Duodenal mucosa (tissue), 2 donors: ENCODE data around the gene RAB18.

ENCODE experiments used
- H3K27ac ChIP-seq: one replicate; pipeline ENCODE4 v1.7.0; 2013; ENCODE audit warnings: low read depth, low read length
- H3K27me3 ChIP-seq, 2 donors: one replicate each; pipeline ENCODE4 v1.7.0; 2013; ENCODE audit warnings: low read length in 2 of 2, control low read depth in 1 of 2; ENCODE audit not compliant: insufficient read depth in 2 of 2, control insufficient read depth in 1 of 2
- H3K36me3 ChIP-seq, 2 donors: one replicate each; pipeline ENCODE4 v1.7.0; 2013; ENCODE audit warnings: low read length in 2 of 2, control low read depth in 1 of 2; ENCODE audit not compliant: insufficient read depth in 2 of 2, control insufficient read depth in 1 of 2
- H3K4me1 ChIP-seq, 2 donors: one replicate each; pipeline ENCODE4 v1.7.0; 2013; ENCODE audit warnings: low read length in 2 of 2, control low read depth in 1 of 2; ENCODE audit not compliant: insufficient read depth in 2 of 2, control insufficient read depth in 1 of 2
- H3K4me3 ChIP-seq, 2 donors: one replicate each; pipeline ENCODE4 v1.7.0; 2013; ENCODE audit warnings: low read length in 2 of 2, low read depth in 1 of 2
- H3K9ac ChIP-seq, 2 donors: one replicate each; pipeline ENCODE4 v1.7.0; 2013; ENCODE audit warnings: low read length in 2 of 2, low read depth in 1 of 2
- H3K9me3 ChIP-seq, 2 donors: one replicate each; pipeline ENCODE4 v1.7.0; 2013; ENCODE audit warnings: low read length in 2 of 2, control low read depth in 1 of 2; ENCODE audit not compliant: control insufficient read depth in 1 of 2

The RAB18 gene

GRCh38 chr10:27541796-27542729 is 38.0 kb downstream of the RAB18 start:
- Histone ChIP-seq H3K4me3 (no peak overlapping the region), H3K9me3 (no peaks in the 10 kb centered on the region), H3K27ac (no peak overlapping the region), H3K4me1 (no peaks in the 10 kb centered on the region), H3K27me3 (no peaks in the 10 kb centered on the region), H3K9ac (no peak overlapping the region), H3K36me3 (peaks cover 7 to 12% of the 10 kb centered on the region in 2 donors)

GRCh38 chr10:27542812-27543211 is 38.7 kb downstream of the RAB18 start:
- no peaks in the 10 kb centered on the region for H3K4me1 ChIP-seq
- peaks cover 5 to 9% of the 10 kb centered on the region in 2 donors for H3K36me3 ChIP-seq
- no peak overlapping the region for H3K27ac ChIP-seq
- no peak overlapping the region for H3K9ac ChIP-seq
- H3K4me3 ChIP-seq: no peak overlapping the region
- no peaks in the 10 kb centered on the region for H3K27me3 ChIP-seq
- H3K9me3 ChIP-seq: no peaks in the 10 kb centered on the region

DNA sequence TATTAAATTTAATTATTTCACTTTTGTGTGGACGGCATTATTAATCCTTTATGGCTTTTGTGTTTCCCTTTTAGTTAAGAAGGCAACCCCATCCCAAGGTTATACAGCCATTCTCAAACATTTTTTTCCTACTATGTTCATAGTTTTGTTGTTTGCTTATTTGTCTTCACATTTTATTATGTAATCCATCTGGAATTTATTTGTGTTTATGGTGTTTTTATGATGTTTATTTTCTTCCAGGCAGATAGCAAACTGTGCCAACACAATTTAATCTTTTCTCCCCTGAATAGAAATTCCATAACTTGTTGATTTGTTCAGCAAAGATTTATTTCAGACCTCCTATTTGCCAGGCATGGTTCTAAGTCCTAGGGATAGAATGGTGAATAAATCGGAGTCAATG is 42.9 kb downstream of the RAB18 start:
- Histone ChIP-seq H3K4me1 (no peaks in the 10 kb centered on the region), H3K9ac (no peak overlapping the region), H3K27ac (no peak overlapping the region), H3K36me3 (no peaks in the 10 kb centered on the region), H3K27me3 (no peaks in the 10 kb centered on the region), H3K9me3 (no peaks in the 10 kb centered on the region), H3K4me3 (no peak overlapping the region)

DNA sequence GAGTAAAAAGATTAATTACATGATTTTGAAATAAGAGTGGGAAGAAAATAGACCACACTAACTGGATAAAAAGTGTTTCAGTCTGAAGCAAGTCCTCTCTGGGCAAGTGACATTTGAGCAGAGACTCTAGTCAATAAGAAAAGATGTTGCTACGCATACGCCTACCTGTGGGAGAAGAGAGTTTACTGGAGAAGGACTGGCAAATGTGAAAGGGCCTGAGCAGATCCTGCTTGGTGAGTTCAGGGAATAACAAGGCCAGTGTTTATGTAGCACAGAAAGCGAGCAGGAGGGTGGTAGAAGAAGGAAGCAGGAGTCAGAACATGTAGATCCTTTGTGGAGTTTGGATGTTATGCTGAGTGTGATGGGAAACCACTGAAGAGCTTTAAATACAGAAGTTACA is 43.4 kb downstream of the RAB18 start:
- Histone ChIP-seq H3K4me3 (no peak overlapping the region), H3K36me3 (no peaks in the 10 kb centered on the region), H3K27me3 (no peaks in the 10 kb centered on the region), H3K9me3 (no peaks in the 10 kb centered on the region), H3K9ac (no peak overlapping the region), H3K4me1 (no peaks in the 10 kb centered on the region), H3K27ac (no peak overlapping the region)

GRCh38 chr10:27550823-27551222 is 46.7 kb downstream of the RAB18 start:
- Histone ChIP-seq H3K36me3 (no peaks in the 10 kb centered on the region), H3K9me3 (no peaks in the 10 kb centered on the region)

DNA sequence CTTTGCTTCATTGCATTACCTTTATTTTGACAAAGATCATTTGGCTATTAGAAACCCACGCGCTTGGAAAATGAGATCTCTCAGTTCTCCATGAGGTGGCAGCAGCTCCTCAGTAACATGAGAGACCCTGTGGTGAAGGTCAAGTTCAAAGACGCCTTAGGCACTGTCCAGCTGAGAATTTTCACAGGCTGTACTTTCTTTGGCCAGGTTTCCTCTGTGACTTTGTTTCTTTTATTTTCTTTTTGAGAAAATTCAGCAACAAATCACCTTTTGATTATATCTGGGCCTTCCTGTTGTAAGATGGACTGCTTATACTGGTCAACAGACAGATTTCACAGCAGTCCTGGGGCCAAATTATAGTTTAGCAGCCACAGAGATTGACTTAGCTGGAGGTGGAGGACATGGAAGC is 54.5 kb downstream of the RAB18 start:
- H3K9me3 ChIP-seq: no peaks in the 10 kb centered on the region
- H3K27me3 ChIP-seq: no peaks in the 10 kb centered on the region
- H3K4me1 ChIP-seq: no peaks in the 10 kb centered on the region
- H3K9ac ChIP-seq: no peak overlapping the region
- H3K4me3 ChIP-seq: no peak overlapping the region
- H3K36me3 ChIP-seq: no peaks in the 10 kb centered on the region
- no peak overlapping the region for H3K27ac ChIP-seq

More at GRCh38 chr10:27550823-27551222, 46.7 kb downstream of the RAB18 start:
- Histone ChIP-seq H3K9ac (no peak overlapping the region), H3K27ac (no peak overlapping the region), H3K4me1 (no peaks in the 10 kb centered on the region), H3K27me3 (no peaks in the 10 kb centered on the region), H3K4me3 (no peak overlapping the region)

GRCh38 chr10:27561334-27561733 is 57.2 kb downstream of the RAB18 start:
- no peak overlapping the region for H3K4me3 ChIP-seq
- no peak overlapping the region for H3K27ac ChIP-seq
- H3K9me3 ChIP-seq: no peaks in the 10 kb centered on the region
- H3K27me3 ChIP-seq: no peaks in the 10 kb centered on the region
- H3K36me3 ChIP-seq: no peaks in the 10 kb centered on the region
- no peaks in the 10 kb centered on the region for H3K4me1 ChIP-seq
- H3K9ac ChIP-seq: no peak overlapping the region

DNA sequence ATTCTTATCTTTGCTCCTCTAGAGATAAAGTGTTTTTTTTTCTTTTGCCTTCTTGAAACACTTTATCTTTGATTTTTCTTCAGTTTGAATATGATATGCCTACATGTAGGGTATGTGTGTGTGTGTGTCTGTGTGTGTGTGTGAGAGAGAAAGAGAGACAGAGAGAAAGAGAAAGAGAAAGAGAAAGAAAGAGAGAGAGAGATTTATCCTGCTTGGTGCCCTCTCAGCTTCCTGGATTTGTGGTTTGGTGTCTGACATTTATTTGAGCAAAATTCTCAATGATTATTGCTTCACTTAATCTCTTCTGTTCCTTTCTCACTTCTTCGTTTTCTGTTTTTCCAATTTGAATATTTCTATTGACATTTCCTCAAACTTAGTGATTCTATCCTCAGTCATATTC is 60.3 kb downstream of the RAB18 start:
- no peak overlapping the region for H3K4me3 ChIP-seq
- H3K27me3 ChIP-seq: no peaks in the 10 kb centered on the region
- no peaks in the 10 kb centered on the region for H3K36me3 ChIP-seq
- H3K4me1 ChIP-seq: no peaks in the 10 kb centered on the region
- no peaks in the 10 kb centered on the region for H3K9me3 ChIP-seq
- no peak overlapping the region for H3K9ac ChIP-seq
- no peak overlapping the region for H3K27ac ChIP-seq

- H3K9ac ChIP-seq: no peak overlapping the region
- no peaks in the 10 kb centered on the region for H3K27me3 ChIP-seq
- H3K4me1 ChIP-seq: no peaks in the 10 kb centered on the region
- no peak overlapping the region for H3K27ac ChIP-seq
- H3K4me3 ChIP-seq: no peak overlapping the region
- no peaks in the 10 kb centered on the region for H3K9me3 ChIP-seq
- no peaks in the 10 kb centered on the region for H3K36me3 ChIP-seq
Observed at GRCh38 chr10:27564880-27565279, 60.8 kb downstream of the RAB18 start.

GRCh38 chr10:27568196-27569175 is 64.4 kb downstream of the RAB18 start:
- Histone ChIP-seq H3K27ac (no peak overlapping the region), H3K36me3 (no peaks in the 10 kb centered on the region), H3K27me3 (no peaks in the 10 kb centered on the region), H3K4me3 (no peak overlapping the region), H3K9me3 (no peaks in the 10 kb centered on the region), H3K9ac (no peak overlapping the region), H3K4me1 (no peaks in the 10 kb centered on the region)
